HG02642 (cell line): ENCODE results near the gene GAA.

Source experiments
- ATAC-seq: cut with Tn5 transposase; IDR thresholded peaks from one replicate; pipeline ENCODE4 v1.9.1; 2021; ENCODE audit warnings: mild to moderate bottlenecking; ENCODE audit not compliant: unreplicated experiment, poor library complexity

Gene GAA

DNA sequence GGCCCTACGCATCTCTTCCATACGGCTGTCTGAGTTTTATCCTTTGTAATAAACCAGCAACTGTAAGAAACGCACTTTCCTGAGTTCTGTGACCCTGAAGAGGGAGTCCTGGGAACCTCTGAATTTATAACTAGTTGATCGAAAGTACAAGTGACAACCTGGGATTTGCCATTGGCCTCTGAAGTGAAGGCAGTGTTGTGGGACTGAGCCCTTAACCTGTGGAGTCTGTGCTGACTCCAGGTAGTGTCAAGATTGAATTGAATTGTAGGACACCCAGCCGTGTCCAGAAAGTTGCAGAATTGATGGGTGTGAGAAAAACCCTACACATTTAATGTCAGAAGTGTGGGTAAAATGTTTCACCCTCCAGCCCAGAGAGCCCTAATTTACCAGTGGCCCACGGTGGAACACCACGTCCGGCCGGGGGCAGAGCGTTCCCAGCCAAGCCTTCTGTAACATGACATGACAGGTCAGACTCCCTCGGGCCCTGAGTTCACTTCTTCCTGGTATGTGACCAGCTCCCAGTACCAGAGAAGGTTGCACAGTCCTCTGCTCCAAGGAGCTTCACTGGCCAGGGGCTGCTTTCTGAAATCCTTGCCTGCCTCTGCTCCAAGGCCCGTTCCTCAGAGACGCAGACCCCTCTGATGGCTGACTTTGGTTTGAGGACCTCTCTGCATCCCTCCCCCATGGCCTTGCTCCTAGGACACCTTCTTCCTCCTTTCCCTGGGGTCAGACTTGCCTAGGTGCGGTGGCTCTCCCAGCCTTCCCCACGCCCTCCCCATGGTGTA, 1.5 kb downstream of the GAA start:
- no peak for ATAC-seq

DNA sequence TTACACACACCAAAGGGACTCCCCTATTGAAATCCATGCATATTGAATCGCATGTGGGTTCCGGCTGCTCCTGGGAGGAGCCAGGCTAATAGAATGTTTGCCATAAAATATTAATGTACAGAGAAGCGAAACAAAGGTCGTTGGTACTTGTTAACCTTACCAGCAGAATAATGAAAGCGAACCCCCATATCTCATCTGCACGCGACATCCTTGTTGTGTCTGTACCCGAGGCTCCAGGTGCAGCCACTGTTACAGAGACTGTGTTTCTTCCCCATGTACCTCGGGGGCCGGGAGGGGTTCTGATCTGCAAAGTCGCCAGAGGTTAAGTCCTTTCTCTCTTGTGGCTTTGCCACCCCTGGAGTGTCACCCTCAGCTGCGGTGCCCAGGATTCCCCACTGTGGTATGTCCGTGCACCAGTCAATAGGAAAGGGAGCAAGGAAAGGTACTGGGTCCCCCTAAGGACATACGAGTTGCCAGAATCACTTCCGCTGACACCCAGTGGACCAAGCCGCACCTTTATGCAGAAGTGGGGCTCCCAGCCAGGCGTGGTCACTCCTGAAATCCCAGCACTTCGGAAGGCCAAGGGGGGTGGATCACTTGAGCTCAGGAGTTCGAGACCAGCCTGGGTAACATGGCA, 2.2 kb downstream of the GAA start:
- no peak for ATAC-seq

GRCh38 chr17:80104321-80104955, 3.1 kb downstream of the GAA start:
- ATAC-seq: no peak

- ATAC-seq: no peak
Measured at GRCh38 chr17:80104956-80105375, 3.6 kb downstream of the GAA start.

DNA sequence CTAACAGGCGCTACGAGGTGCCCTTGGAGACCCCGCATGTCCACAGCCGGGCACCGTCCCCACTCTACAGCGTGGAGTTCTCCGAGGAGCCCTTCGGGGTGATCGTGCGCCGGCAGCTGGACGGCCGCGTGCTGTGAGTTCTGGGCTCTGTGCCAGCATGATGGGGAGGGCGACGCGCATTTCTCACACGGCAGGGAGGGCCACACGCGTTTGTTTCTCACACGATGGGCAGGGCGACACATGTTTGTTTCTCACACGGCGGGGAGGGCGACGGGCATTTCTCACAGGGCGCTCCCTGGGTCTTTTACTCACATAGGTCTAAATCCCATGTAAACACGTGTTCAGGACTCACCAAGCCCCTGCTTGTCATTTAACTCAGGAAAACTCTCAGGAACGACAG, 4.4 kb downstream of the GAA start:
- ATAC-seq: no peak

- no peak for ATAC-seq
Measured at GRCh38 chr17:80106176-80106575, 4.8 kb downstream of the GAA start.

DNA sequence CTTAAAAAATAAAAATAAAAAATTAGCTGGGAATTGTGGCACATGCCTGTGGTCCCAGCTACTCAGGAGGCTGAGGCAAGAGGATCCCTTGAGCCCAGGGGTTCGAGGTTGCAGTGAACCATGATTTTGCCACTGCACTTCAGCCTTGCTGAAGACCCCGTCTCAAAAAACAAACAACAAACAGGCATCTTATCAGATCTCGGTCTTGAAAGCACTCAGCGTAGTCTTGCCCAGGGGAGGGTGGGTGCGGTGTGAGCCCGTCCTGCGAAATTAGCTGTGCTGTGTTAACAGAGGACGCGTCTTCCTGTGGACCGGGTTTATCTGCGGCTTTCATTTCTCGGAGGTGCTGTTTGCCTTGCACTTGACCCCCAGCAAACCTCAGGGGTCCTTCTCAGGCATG, 5.4 kb downstream of the GAA start:
- ATAC-seq: no peak

GRCh38 chr17:80107231-80108021, 6.0 kb downstream of the GAA start:
- ATAC-seq: no peak

DNA sequence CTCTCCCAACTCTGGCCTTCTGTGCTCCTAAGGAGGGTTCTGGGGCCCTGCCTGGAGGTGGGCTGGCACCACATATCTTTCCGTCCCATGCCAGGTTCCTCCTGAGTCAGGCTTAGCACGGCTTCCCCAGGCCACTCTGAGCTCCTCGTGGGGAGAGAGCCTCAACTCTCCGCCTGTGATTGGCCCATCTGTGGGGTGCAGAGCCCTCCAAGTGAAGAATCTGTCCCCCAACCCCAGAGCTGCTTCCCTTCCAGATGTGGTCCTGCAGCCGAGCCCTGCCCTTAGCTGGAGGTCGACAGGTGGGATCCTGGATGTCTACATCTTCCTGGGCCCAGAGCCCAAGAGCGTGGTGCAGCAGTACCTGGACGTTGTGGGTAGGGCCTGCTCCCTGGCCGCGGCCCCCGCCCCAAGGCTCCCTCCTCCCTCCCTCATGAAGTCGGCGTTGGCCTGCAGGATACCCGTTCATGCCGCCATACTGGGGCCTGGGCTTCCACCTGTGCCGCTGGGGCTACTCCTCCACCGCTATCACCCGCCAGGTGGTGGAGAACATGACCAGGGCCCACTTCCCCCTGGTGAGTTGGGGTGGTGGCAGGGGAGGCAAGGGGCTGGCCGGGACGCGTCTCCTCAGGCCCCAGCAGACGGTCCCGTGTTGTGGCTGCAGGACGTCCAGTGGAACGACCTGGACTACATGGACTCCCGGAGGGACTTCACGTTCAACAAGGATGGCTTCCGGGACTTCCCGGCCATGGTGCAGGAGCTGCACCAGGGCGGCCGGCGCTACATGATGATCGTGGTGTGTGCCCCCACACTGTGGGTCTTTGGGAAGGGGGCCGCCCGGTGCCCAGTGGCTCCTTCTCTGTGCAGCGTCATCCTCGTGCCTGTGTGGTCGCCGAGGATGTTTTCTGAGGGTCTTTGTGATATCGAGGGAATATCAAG, 6.9 kb downstream of the GAA start:
- ATAC-seq: no peak

DNA sequence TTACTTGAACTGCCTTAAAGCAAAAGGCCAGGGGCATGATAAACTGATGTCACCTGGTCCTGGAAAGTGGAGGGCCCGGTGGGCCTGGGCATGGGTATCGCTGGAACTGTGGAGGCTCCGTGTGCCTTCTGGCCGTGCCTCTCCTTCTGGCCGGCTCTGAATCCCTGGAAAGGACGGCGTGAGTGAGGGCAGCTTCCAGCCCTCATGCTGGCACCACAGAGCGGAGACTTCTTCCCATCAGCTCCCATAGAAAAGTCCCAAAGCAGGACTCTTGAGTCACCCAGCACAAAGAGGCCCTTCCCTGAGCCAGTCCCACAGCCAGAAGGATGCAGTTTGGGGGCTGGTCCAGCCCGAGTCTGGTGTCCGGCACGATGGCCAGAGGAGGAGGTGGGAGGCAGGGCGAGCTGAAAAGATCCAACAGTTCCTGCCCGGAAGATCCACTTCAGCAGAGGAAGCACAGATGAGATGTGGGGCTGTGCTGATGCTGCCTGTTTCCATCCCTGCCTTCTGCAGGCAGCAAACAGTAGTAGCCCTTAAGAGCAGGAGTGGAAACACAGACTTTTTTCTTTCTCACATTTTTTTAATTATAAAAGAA, 7.8 kb downstream of the GAA start:
- ATAC-seq: no peak

DNA sequence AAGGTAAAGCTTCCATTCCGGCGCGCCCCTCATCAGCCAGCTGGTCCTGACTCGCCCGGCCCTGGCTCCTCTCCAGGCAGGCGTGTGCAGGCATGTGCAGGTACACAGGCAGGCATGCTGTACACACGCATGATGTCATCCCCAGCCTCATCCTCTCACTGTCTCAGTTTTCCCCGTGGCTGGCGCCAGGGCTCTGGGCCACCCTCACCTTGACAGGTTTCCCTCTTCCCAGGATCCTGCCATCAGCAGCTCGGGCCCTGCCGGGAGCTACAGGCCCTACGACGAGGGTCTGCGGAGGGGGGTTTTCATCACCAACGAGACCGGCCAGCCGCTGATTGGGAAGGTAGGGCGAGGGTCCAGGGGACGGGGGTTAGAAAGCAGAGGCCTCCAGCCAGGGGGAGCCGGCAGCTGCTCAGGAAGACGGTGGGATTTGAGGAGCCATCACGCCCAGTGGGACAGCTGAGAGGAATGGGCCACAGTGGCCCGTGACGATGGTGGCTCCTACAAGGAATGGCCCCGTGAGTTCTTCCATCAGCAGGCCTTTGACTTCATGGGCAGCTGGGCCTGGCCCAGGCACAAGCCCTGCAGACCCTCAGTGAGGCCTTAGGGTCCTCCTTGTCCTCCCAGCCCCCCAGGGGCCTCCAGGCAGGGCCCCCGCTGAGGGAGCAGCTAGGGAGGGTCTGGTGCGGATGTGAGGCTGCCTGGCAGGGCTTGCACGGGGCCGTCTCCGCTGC, 8.5 kb downstream of the GAA start:
- ATAC-seq: no peak

- no peak for ATAC-seq
Measured at GRCh38 chr17:80110447-80110812, 9.0 kb downstream of the GAA start.

GRCh38 chr17:80110927-80111701, 9.7 kb downstream of the GAA start:
- no peak for ATAC-seq

GRCh38 chr17:80111702-80112470, 10.5 kb downstream of the GAA start:
- no peak for ATAC-seq

DNA sequence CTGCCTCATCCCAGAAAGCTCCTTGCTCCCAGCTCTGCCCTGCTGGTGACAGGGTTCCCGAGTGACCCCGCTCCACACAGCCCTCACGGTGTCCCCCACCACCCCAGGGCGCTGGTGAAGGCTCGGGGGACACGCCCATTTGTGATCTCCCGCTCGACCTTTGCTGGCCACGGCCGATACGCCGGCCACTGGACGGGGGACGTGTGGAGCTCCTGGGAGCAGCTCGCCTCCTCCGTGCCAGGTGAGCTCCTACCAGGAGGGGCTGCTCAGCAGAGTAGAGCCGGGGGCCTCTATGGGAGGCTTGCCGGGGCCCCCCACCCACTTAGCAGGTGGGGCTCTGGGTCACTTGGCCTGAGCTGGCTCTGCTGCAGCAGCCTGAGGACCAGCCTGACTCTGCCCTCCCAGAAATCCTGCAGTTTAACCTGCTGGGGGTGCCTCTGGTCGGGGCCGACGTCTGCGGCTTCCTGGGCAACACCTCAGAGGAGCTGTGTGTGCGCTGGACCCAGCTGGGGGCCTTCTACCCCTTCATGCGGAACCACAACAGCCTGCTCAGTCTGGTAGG, 11.2 kb downstream of the GAA start:
- ATAC-seq: no peak

DNA sequence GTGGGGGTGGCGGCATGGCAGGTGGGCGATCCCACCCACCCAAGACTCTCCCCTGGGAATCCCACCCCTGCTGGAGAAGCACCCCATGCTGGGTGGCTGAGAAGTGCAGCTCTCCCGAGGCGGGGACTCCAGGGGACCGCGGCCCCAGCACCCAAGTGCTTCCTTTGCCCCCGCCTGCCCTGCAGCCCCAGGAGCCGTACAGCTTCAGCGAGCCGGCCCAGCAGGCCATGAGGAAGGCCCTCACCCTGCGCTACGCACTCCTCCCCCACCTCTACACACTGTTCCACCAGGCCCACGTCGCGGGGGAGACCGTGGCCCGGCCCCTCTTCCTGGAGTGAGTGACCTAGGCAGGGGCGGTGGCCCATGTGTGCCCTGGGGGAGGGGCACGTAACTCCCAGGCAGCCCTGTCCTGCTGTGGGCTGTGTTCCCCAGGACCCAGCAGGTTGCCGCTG, 11.7 kb downstream of the GAA start:
- no peak for ATAC-seq

DNA sequence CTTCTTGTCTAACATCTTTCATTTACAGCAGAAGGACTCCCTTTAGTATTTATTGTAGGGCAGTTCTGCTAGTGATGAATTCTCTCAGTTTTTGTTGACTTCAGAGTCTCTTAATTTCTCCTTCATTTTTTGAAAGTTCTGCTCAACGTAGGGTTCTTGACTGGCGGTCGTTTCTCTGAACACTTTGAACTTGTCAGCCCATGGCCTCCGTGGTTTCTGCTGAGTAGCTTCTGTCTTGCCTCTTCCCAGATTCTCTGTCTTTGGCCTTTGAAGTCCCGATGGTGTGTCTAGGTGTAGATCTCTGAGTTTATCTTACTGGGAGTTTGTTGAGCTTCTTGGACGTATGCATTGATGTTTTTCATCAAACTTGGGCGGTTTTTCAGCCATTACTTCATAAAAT, 13.4 kb downstream of the GAA start:
- no peak for ATAC-seq
